GM13976 (cell line): ENCODE results near the gene RGS1.

ENCODE experiments used
- DNase-seq: peaks from one replicate; pipeline ENCODE4 v3.0.0; 2012; ENCODE audit warnings: low spot score
- CTCF ChIP-seq: IDR thresholded peaks from 2 replicates; pipeline ENCODE4 v1.5.1; 2012; ENCODE audit warnings: borderline replicate concordance, mild to moderate bottlenecking; ENCODE audit not compliant: insufficient read depth; ENCODE audit errors: extremely low read depth, missing control alignments, control extremely low read depth
- in situ Hi-C: fragments of 300-500 bp; cut with MboI; formaldehyde crosslinking; loops from one replicate; pipeline ENCODE4 v1.12.0; 2022; ENCODE audit warnings: low sequenced_read_pairs, mixed read lengths, inconsistent platforms; ENCODE audit not compliant: unreplicated experiment

Gene RGS1

GRCh38 chr1:192554904-192555303, 20.7 kb upstream of the RGS1 start:
- TF ChIP-seq CTCF = no peak
- DNase-seq = no peak
- in situ Hi-C loops = no loop called here

- TF ChIP-seq CTCF = no peak
- in situ Hi-C loops = no loop called here
- DNase-seq = no peak
These were observed 20.2 kb upstream of the RGS1 start for GRCh38 chr1:192555399-192555798.

GRCh38 chr1:192557841-192558595, 17.6 kb upstream of the RGS1 start:
- DNase-seq = no peak
- no peak for TF ChIP-seq CTCF

GRCh38 chr1:192559115-192560006, 16.2 kb upstream of the RGS1 start:
- in situ Hi-C loops = no loop called here
- TF ChIP-seq CTCF = no peak
- DNase-seq = no peak

More at GRCh38 chr1:192557841-192558595, 17.6 kb upstream of the RGS1 start:
- in situ Hi-C loops = no loop called here

- in situ Hi-C loops = no loop called here
- DNase-seq = no peak
- no peak for TF ChIP-seq CTCF
These were observed 14.3 kb upstream of the RGS1 start for GRCh38 chr1:192561301-192561700.

- in situ Hi-C loops = no loop called here
- no peak for TF ChIP-seq CTCF
- no peak for DNase-seq
These were observed 12.4 kb upstream of the RGS1 start for GRCh38 chr1:192563129-192563528.
